K562 (cell line): ENCODE measurements around the gene GNAI2. TPM values are rescaled to one million over a fixed set of nuclear protein-coding genes. Genes with fewer than 3 reads are reported as not detected.
A peak's percentile ranks its signal among the peaks of the same experiment; 100 is the strongest.

Experiments
- ARHGAP35 ChIP-seq: fragments of 450-650 bp; IDR thresholded peaks from 2 replicates; pipeline ENCODE4 v1.6.1; 2018; ENCODE audit not compliant: partially characterized antibody
- BCL6 ChIP-seq: fragments of 250-450 bp; sonication (Bioruptor Pico); IDR thresholded peaks from 2 replicates; pipeline ENCODE4 v1.4.0; 2020
- CREM ChIP-seq: IDR thresholded peaks from 2 replicates; pipeline ENCODE4 v1.6.1; 2014; ENCODE audit warnings: antibody characterized with exemption, low read depth
- ESRRA ChIP-seq: fragments of 450-650 bp; IDR thresholded peaks from 2 replicates; pipeline ENCODE4 v1.6.1; 2014; ENCODE audit warnings: low read depth, mild to moderate bottlenecking, moderate library complexity, borderline replicate concordance
- EZH2 ChIP-seq: IDR thresholded peaks from 2 replicates; pipeline ENCODE4 v1.6.1; 2012; ENCODE audit warnings: low read depth, mild to moderate bottlenecking, inconsistent platforms, low read length, borderline replicate concordance
- MCM7 ChIP-seq, 2 experiments: fragments of 450-650 bp; IDR thresholded peaks; 2 replicates each; pipeline ENCODE4 v1.6.1; 2016 to 2018
- NR2C2 ChIP-seq, 2 experiments: fragments of 200-800 bp in 1 of 2; sonication (Bioruptor generic) in 1 of 2; sonication (generic) in 1 of 2; formaldehyde crosslinking in 1 of 2; IDR thresholded peaks; 2 replicates each; pipeline versions ENCODE4 v1.6.1 to v1.8.0; 2016 to 2022; ENCODE audit warnings: mild to moderate bottlenecking in 1 of 2, missing compliant biosample characterization in 1 of 2, missing genetic modification characterization in 1 of 2, missing genetic modification reagents in 1 of 2
- SREBF2 ChIP-seq: sonication (generic); formaldehyde crosslinking; IDR thresholded peaks from 2 replicates; pipeline ENCODE4 v1.4.0; 2020; ENCODE audit warnings: mild to moderate bottlenecking, missing genetic modification reagents
- XRCC5 ChIP-seq: fragments of 200-400 bp; formaldehyde crosslinking; IDR thresholded peaks from 2 replicates; pipeline ENCODE4 v1.6.1; 2017; ENCODE audit warnings: low read depth, mild to moderate bottlenecking, low read length
- ZFP30 ChIP-seq: fragments of 250-450 bp; sonication (Bioruptor Pico); IDR thresholded peaks from 2 replicates; pipeline ENCODE4 v1.8.0; 2022; ENCODE audit warnings: moderate library complexity, mild to moderate bottlenecking, inconsistent platforms, borderline replicate concordance
- ZNF347 ChIP-seq: fragments of 450-650 bp; formaldehyde crosslinking; IDR thresholded peaks from 2 replicates; pipeline ENCODE4 v1.4.0; 2020; ENCODE audit warnings: low read depth, mild to moderate bottlenecking, moderate library complexity
- ZNF668 ChIP-seq: fragments of 250-450 bp; sonication (Bioruptor Pico); IDR thresholded peaks from 2 replicates; pipeline ENCODE4 v1.8.0; 2022; ENCODE audit warnings: mild to moderate bottlenecking, inconsistent platforms
- ZNF766 ChIP-seq: fragments of 200-800 bp; sonication (Bioruptor generic); conservative IDR thresholded peaks from 2 replicates; pipeline ENCODE4 v1.6.1; 2016; ENCODE audit warnings: missing genetic modification characterization, missing compliant biosample characterization
- ZNF785 ChIP-seq: fragments of 250-450 bp; sonication (Bioruptor Pico); IDR thresholded peaks from 2 replicates; pipeline ENCODE4 v1.4.0; 2020; ENCODE audit warnings: mild to moderate bottlenecking
- polyA plus RNA-seq, 8 experiments: library from polyadenylated mRNA; depleted of rRNA in 4 of 8; stranded (reverse) in 5 of 8; unstranded in 3 of 8; fragments of >200 nt; fragmentation: Nextera tagmentation in 2 of 8; fragmentation: Illumina TruSeq in 1 of 8; extraction: Ambion mirVana in 2 of 8; extraction: Trizol in 1 of 8; gene quantifications; 2 replicates each; pipeline versions ENCODE4 v1.2.1 to v1.2.3, GENCODE V29; 2011 to 2014; ENCODE audit warnings: inconsistent platforms in 1 of 8, missing spikeins in 1 of 8
- total RNA-seq, 7 experiments: library from RNA; depleted of rRNA in 6 of 7; stranded (reverse); fragments of >200 nt in 6 of 7; fragmentation: Illumina TruSeq in 2 of 7; extraction: Trizol in 2 of 7; gene quantifications; 2 replicates each; pipeline versions ENCODE4 v1.2.1 to v1.2.3, GENCODE V29; 2011 to 2021; ENCODE audit warnings: low replicate concordance in 1 of 7
- TF ChIP-seq, protein P1 (sequence below): fragments of 450-650 bp; conservative IDR thresholded peaks from 2 replicates; pipeline ENCODE4 v1.6.1; 2016; ENCODE audit warnings: missing genetic modification characterization, low read depth, mild to moderate bottlenecking, control low read depth, missing compliant biosample characterization
- TF ChIP-seq, protein P2 (sequence below): fragments of 250-450 bp; sonication (Bioruptor Pico); IDR thresholded peaks from 2 replicates; pipeline ENCODE4 v1.4.0; 2020; ENCODE audit warnings: borderline replicate concordance
- TF ChIP-seq, protein P3 (sequence below): sonication (generic); formaldehyde crosslinking; IDR thresholded peaks from 2 replicates; pipeline ENCODE4 v1.8.1; 2023; ENCODE audit warnings: mild to moderate bottlenecking, missing genetic modification reagents
- TF ChIP-seq, protein P4 (sequence below): sonication (generic); formaldehyde crosslinking; IDR thresholded peaks from 2 replicates; pipeline ENCODE4 v1.8.0; 2022; ENCODE audit warnings: mild to moderate bottlenecking, missing genetic modification reagents

GNAI2 gene
- total and polyA plus RNA-seq, 9 of the 15 experiments (the other 6 are each of a cell fraction or from before 2014, with no cell fraction given), result 1.1 to 72.2 (median 42.7) TPM

DNA sequence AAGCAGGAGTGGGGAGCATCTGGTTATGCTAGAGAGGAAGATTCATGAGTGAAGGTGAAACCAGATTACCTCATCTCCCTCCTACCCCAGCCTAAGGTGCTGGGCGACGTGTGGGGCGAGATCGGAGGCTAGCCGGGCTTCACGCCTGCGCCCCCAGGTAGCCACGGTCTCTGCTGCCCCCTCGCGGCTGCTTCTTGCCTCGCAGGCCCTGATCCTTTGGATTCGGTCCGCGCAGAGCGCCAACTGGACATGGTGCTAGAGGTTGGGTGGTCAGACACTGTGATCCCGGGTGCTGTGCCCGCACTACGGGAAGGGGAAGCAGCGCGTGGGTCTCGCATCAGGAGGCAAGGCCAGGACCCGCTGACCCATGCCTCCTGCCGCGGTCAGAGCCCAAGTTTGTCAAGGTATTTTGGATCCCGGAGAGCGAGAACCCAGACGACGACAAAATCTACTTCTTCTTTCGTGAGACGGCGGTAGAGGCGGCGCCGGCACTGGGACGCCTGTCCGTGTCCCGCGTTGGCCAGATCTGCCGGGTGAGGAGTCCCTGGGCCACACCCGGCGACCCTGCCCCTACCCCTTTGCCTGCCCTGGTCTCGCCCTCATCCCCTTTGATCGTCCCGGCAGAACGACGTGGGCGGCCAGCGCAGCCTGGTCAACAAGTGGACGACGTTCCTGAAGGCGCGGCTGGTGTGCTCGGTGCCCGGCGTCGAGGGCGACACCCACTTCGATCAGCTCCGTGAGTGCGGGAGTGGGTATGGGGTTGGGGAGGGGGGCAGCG is 37.1 kb downstream of the GNAI2 start (continued):
- TF ChIP-seq MCM7 (IDR thresholded peaks at IDR 0.05) (no peak), CREM (0 out of 2 replicates have a peak, but pooled peaks have one; percentile 37), ZNF668 (CRISPR knock-in tag) (no peak), ZNF766 (no peak), SREBF2 (no peak), ARHGAP35 (no peak), XRCC5 (peak; percentile 79; the same call in 1 of the 2 replicates), ZFP30 (CRISPR knock-in tag) (no peak), ESRRA (no peak; the same call in 1 of the 2 replicates), BCL6 (no peak), ZNF347 (CRISPR knock-in tag) (no peak), ZNF785 (no peak), EZH2 (no peak), NR2C2 (CRISPR knock-in tag; IDR thresholded peaks at IDR 0.05) (no peak), NR2C2 (tag; IDR thresholded peaks at IDR 0.05) (no peak)
- TF ChIP-seq, protein P1, sequence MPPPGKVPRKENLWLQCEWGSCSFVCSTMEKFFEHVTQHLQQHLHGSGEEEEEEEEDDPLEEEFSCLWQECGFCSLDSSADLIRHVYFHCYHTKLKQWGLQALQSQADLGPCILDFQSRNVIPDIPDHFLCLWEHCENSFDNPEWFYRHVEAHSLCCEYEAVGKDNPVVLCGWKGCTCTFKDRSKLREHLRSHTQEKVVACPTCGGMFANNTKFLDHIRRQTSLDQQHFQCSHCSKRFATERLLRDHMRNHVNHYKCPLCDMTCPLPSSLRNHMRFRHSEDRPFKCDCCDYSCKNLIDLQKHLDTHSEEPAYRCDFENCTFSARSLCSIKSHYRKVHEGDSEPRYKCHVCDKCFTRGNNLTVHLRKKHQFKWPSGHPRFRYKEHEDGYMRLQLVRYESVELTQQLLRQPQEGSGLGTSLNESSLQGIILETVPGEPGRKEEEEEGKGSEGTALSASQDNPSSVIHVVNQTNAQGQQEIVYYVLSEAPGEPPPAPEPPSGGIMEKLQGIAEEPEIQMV (tag), result no peak
- TF ChIP-seq, protein P2, sequence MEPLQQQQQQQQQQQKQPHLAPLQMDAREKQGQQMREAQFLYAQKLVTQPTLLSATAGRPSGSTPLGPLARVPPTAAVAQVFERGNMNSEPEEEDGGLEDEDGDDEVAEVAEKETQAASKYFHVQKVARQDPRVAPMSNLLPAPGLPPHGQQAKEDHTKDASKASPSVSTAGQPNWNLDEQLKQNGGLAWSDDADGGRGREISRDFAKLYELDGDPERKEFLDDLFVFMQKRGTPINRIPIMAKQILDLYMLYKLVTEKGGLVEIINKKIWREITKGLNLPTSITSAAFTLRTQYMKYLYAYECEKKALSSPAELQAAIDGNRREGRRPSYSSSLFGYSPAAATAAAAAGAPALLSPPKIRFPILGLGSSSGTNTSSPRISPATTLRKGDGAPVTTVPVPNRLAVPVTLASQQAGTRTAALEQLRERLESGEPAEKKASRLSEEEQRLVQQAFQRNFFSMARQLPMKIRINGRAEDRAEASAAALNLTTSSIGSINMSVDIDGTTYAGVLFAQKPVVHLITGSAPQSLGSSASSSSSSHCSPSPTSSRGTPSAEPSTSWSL (CRISPR knock-in tag), result no peak
- TF ChIP-seq, protein P3, sequence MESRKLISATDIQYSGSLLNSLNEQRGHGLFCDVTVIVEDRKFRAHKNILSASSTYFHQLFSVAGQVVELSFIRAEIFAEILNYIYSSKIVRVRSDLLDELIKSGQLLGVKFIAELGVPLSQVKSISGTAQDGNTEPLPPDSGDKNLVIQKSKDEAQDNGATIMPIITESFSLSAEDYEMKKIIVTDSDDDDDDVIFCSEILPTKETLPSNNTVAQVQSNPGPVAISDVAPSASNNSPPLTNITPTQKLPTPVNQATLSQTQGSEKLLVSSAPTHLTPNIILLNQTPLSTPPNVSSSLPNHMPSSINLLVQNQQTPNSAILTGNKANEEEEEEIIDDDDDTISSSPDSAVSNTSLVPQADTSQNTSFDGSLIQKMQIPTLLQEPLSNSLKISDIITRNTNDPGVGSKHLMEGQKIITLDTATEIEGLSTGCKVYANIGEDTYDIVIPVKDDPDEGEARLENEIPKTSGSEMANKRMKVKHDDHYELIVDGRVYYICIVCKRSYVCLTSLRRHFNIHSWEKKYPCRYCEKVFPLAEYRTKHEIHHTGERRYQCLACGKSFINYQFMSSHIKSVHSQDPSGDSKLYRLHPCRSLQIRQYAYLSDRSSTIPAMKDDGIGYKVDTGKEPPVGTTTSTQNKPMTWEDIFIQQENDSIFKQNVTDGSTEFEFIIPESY, result 0 out of 2 replicates have a peak, but pooled peaks have one; percentile 36
- TF ChIP-seq, protein P4, sequence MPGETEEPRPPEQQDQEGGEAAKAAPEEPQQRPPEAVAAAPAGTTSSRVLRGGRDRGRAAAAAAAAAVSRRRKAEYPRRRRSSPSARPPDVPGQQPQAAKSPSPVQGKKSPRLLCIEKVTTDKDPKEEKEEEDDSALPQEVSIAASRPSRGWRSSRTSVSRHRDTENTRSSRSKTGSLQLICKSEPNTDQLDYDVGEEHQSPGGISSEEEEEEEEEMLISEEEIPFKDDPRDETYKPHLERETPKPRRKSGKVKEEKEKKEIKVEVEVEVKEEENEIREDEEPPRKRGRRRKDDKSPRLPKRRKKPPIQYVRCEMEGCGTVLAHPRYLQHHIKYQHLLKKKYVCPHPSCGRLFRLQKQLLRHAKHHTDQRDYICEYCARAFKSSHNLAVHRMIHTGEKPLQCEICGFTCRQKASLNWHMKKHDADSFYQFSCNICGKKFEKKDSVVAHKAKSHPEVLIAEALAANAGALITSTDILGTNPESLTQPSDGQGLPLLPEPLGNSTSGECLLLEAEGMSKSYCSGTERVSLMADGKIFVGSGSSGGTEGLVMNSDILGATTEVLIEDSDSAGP, result peak; percentile 56; the same call in 1 of the 2 replicates
